Thyroid gland (tissue), 4 donors: ENCODE results near the gene SLC13A4.
"Not testable (repeated sequence)": the region's sequence is repeated elsewhere in the genome, so short reads cannot be mapped to it uniquely, and the experiment has no call there.

Experiments
- CTCF ChIP-seq, 6 experiments: fragments of 200-600 bp in 3 of 6; fragments of 450-650 bp in 3 of 6; sonication (generic) in 3 of 6; IDR thresholded peaks; one replicate each; pipeline ENCODE4 v1.5.1; 2016 to 2019; ENCODE audit warnings: antibody characterized with exemption in 6 of 6, mild to moderate bottlenecking in 2 of 6, inconsistent platforms in 1 of 6, moderate library complexity in 1 of 6
- POLR2A ChIP-seq, 2 donors: fragments of 450-650 bp; IDR thresholded peaks; one replicate each; pipeline ENCODE4 v1.6.1; 2017; ENCODE audit warnings: antibody characterized with exemption in 2 of 2, mild to moderate bottlenecking in 2 of 2, moderate library complexity in 1 of 2

- not testable (repeated sequence) for TF ChIP-seq POLR2A, CTCF (IDR thresholded peaks at IDR 0.05)
These were observed 35.4 kb downstream of the SLC13A4 start for GRCh38 chr7:135692606-135693005.
